GM12878 (cell line): ENCODE measurements around the gene COQ8B. TPM values are rescaled to one million over a fixed set of nuclear protein-coding genes. Genes with fewer than 3 reads are reported as not detected.

Source experiments
- ATAC-seq: fragments of 200-7000 bp; cut with Tn5 transposase; 3 replicates; pipeline ENCODE4 v1.9.1; 2020; ENCODE audit warnings: mild to moderate bottlenecking, moderate library complexity
- BruUV-seq: library from RNA; stranded (reverse); fragments of 400-500 nt; replicated peaks from 2 replicates; lab custom pipeline; 2021; lab: Mats Ljungman, UMichigan
- CTCF ChIA-PET: fragments of 300-600 bp; sonication (Branson Sonifier 250); formaldehyde crosslinking; extraction: SDS; loops from one replicate; lab custom pipeline; 2021; ENCODE audit warnings: inconsistent platforms; lab: Yijun Ruan, JAX
- POLR2A ChIA-PET: fragments of 350-600 bp; formaldehyde crosslinking; extraction: SDS; loops from one replicate; lab custom pipeline; 2021; ENCODE audit warnings: inconsistent platforms; lab: Charles Lee
- RAD21 ChIA-PET: fragments of 300-600 bp; sonication (Branson Sonifier 250); formaldehyde crosslinking; loops from one replicate; lab custom pipeline; 2023; ENCODE audit warnings: antibody characterized with exemption; ENCODE audit not compliant: unreplicated experiment; lab: Charles Lee
- SMC1A ChIA-PET: fragments of 300-600 bp; sonication (Branson Sonifier 250); formaldehyde crosslinking; loops from one replicate; lab custom pipeline; 2023; ENCODE audit not compliant: unreplicated experiment, uncharacterized antibody; lab: Charles Lee
- DNase-seq: peaks from one replicate; pipeline ENCODE4 v3.0.0-alpha.2; 2011; ENCODE audit warnings: low read depth, low spot score
- FAIRE-seq: peaks from 3 replicates; lab custom pipeline; 2011; peaks lifted over from hg19 to GRCh38; lab: Jason Lieb, UNC
- H2AFZ ChIP-seq: 2 replicates; pipeline ENCODE4 v1.6.0; 2011; ENCODE audit warnings: low read depth, low read length, control low read depth; ENCODE audit not compliant: control insufficient read depth
- H3K27ac ChIP-seq: 2 replicates; pipeline ENCODE4 v1.5.1; 2011; ENCODE audit warnings: control low read depth; ENCODE audit not compliant: control insufficient read depth, insufficient read depth
- H3K27me3 ChIP-seq, 2 experiments: replicated peaks in 1 of 2; 2 replicates each; pipeline versions ENCODE4 v1.6.0 to v1.6.1; 2011; ENCODE audit warnings: low read length in 1 of 2; ENCODE audit not compliant: control insufficient read depth in 2 of 2, insufficient read depth in 2 of 2
- H3K36me3 ChIP-seq, 2 experiments: 2 replicates each; pipeline ENCODE4 v1.5.1; 2011; ENCODE audit warnings: low read length in 1 of 2; ENCODE audit not compliant: control insufficient read depth in 2 of 2, insufficient read depth in 2 of 2
- H3K4me1 ChIP-seq: 2 replicates; pipeline ENCODE4 v1.6.1; 2011; ENCODE audit warnings: mild to moderate bottlenecking, low read length, moderate library complexity, mixed read lengths; ENCODE audit not compliant: control insufficient read depth, insufficient read depth
- H3K4me2 ChIP-seq: 2 replicates; pipeline ENCODE4 v1.6.0; 2011; ENCODE audit warnings: control low read depth; ENCODE audit not compliant: control insufficient read depth, insufficient read depth
- H3K4me3 ChIP-seq: fragments of 200-600 bp; sonication (generic); 2 replicates; pipeline ENCODE4 v1.5.1; 2016
- H3K79me2 ChIP-seq: 2 replicates; pipeline ENCODE4 v1.6.0; 2011; ENCODE audit warnings: low read length; ENCODE audit not compliant: control insufficient read depth, insufficient read depth
- H3K9ac ChIP-seq: 2 replicates; pipeline ENCODE4 v1.8.0; 2011; ENCODE audit warnings: low read length, control low read depth, mixed read lengths; ENCODE audit not compliant: control insufficient read depth, insufficient read depth
- H3K9me3 ChIP-seq: replicated peaks from 3 replicates; pipeline ENCODE4 v1.5.1; 2011; ENCODE audit warnings: mild to moderate bottlenecking, low read length; ENCODE audit not compliant: control insufficient read depth, insufficient read depth
- H4K20me1 ChIP-seq: 2 replicates; pipeline ENCODE4 v1.6.0; 2011; ENCODE audit not compliant: control insufficient read depth, insufficient read depth
- CHD4 ChIP-seq: fragments of 200-600 bp; sonication (generic); IDR thresholded peaks from 2 replicates; pipeline ENCODE4 v1.6.1; 2016; ENCODE audit warnings: mild to moderate bottlenecking
- CREB1 ChIP-seq: IDR thresholded peaks from 2 replicates; pipeline ENCODE4 v1.6.1; 2012; ENCODE audit warnings: low read depth, mild to moderate bottlenecking, inconsistent platforms
- EED ChIP-seq: sonication (generic); IDR thresholded peaks from 2 replicates; pipeline ENCODE4 v1.6.1; 2016; ENCODE audit warnings: antibody characterized with exemption, low read depth
- GATAD2B ChIP-seq: fragments of 450-650 bp; conservative IDR thresholded peaks from 2 replicates; pipeline ENCODE4 v1.6.1; 2017; ENCODE audit warnings: low read depth, mild to moderate bottlenecking, moderate library complexity
- MEF2B ChIP-seq: fragments of 450-650 bp; IDR thresholded peaks from 2 replicates; pipeline ENCODE4 v1.6.1; 2018; ENCODE audit warnings: mild to moderate bottlenecking, moderate library complexity; ENCODE audit not compliant: partially characterized antibody, poor library complexity, severe bottlenecking
- PAX8 ChIP-seq: fragments of 450-650 bp; IDR thresholded peaks from 2 replicates; pipeline ENCODE4 v1.6.1; 2017; ENCODE audit warnings: mild to moderate bottlenecking, moderate library complexity
- RAD21 ChIP-seq: IDR thresholded peaks from 2 replicates; pipeline ENCODE4 v1.6.1; 2011; ENCODE audit warnings: mild to moderate bottlenecking, low read depth, low read length, moderate library complexity; ENCODE audit not compliant: insufficient read depth
- SRF ChIP-seq, 2 experiments: IDR thresholded peaks; 2 replicates each; pipeline ENCODE4 v1.6.1; 2011; ENCODE audit warnings: low read depth in 2 of 2, low read length in 2 of 2, mild to moderate bottlenecking in 1 of 2, moderate library complexity in 1 of 2
- TCF3 ChIP-seq: IDR thresholded peaks from 2 replicates; pipeline ENCODE4 v1.6.1; 2012; ENCODE audit warnings: low read depth, mild to moderate bottlenecking, low read length, borderline replicate concordance; ENCODE audit not compliant: insufficient read depth
- WGBS: methylation state at CpG from one replicate; pipeline ENCODE4 v1.1.6; 2016; ENCODE audit warnings: low lambda C conversion rate; ENCODE audit not compliant: insufficient replicate concordance, insufficient coverage; ENCODE audit errors: missing lambda C conversion rate; 5-methylcytosine and 5-hydroxymethylcytosine counted together
- in situ Hi-C: fragments of 300-500 bp; cut with MboI; formaldehyde crosslinking; loops from 9 replicates; pipeline ENCODE4 v1.14.3; 2018; ENCODE audit warnings: mixed read lengths
- intact Hi-C: fragments of 100-400 bp; cut with micrococcal nuclease; formaldehyde crosslinking; loops from one replicate; pipeline ENCODE4 v1.14.2; 2022; ENCODE audit not compliant: unreplicated experiment
- polyA plus RNA-seq, 11 experiments: library from polyadenylated mRNA; depleted of rRNA in 4 of 11; unstranded in 6 of 11; stranded (reverse) in 5 of 11; fragments of >200 nt; fragmentation: Nextera tagmentation in 4 of 11; fragmentation: Illumina TruSeq in 1 of 11; extraction: Ambion mirVana in 4 of 11; extraction: Trizol in 1 of 11; gene quantifications; 1 replicate in 1 of 11; 2 replicates in 10 of 11; pipeline versions ENCODE4 v1.2.1 to v1.2.3, GENCODE V29; 2011 to 2016; ENCODE audit warnings: inconsistent platforms in 2 of 11, missing spikeins in 2 of 11, low read depth in 1 of 11
- total RNA-seq, 4 experiments: library from RNA; depleted of rRNA in 3 of 4; stranded (reverse); fragments of >200 nt in 3 of 4; fragmentation: Illumina TruSeq in 1 of 4; extraction: Trizol in 1 of 4; gene quantifications; 2 replicates each; pipeline versions ENCODE4 v1.2.1 to v1.2.3, GENCODE V29; 2013 to 2021
- TF ChIP-seq, protein P1 (sequence below): fragments of 450-650 bp; IDR thresholded peaks from 2 replicates; pipeline ENCODE4 v1.6.1; 2017; ENCODE audit warnings: mild to moderate bottlenecking, low read depth, inconsistent platforms; ENCODE audit not compliant: poor library complexity, severe bottlenecking
- TF ChIP-seq, protein P2 (sequence below): fragments of 450-650 bp; conservative IDR thresholded peaks from 2 replicates; pipeline ENCODE4 v1.6.1; 2017; ENCODE audit warnings: mild to moderate bottlenecking, moderate library complexity
- TF ChIP-seq, protein P3 (sequence below): fragments of 450-650 bp; formaldehyde crosslinking; IDR thresholded peaks from 2 replicates; pipeline ENCODE4 v1.5.0; 2022; ENCODE audit warnings: mild to moderate bottlenecking, missing genetic modification characterization
- TF ChIP-seq, protein P4 (sequence below): fragments of 450-650 bp; IDR thresholded peaks from 2 replicates; pipeline ENCODE4 v1.6.1; 2016; ENCODE audit warnings: mild to moderate bottlenecking

Gene COQ8B
- total and polyA plus RNA-seq, 10 of the 15 experiments (the other 5 are each of a cell fraction or from before 2014, with no cell fraction given): 0.39 to 37.1 (median 16.8) TPM

DNA sequence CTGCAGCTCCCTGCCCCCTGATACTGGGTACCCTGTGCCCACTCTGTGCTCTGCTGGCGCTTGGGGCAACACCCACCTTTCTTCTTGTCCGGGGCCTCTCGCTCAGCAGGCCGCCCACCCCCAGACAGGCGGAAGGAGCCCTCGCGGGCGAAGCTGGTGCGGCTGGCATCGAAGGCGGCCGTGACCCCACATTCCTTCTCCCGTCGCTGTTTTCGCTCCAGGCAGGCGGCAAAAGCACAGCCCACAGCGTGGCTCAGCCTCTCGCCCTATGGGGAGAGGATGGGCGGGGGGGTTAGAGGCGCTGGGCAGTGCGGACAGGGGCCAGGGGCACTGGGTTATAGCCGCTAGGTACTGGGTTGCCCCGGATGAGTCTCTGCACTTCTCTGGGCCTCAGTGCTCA, 39.5 kb downstream of the COQ8B start:
- in situ Hi-C loops: no loop called here
- POLR2A ChIA-PET: no interaction called here
- 98% methylated on average over 20 of the region's 23 CpGs for WGBS

More for the DNA sequence above, 39.5 kb downstream of the COQ8B start:
- no peaks in the 10 kb centered on the region for H3K79me2 ChIP-seq
- no peak overlapping the region for H3K27ac ChIP-seq
- TF ChIP-seq, protein P1, sequence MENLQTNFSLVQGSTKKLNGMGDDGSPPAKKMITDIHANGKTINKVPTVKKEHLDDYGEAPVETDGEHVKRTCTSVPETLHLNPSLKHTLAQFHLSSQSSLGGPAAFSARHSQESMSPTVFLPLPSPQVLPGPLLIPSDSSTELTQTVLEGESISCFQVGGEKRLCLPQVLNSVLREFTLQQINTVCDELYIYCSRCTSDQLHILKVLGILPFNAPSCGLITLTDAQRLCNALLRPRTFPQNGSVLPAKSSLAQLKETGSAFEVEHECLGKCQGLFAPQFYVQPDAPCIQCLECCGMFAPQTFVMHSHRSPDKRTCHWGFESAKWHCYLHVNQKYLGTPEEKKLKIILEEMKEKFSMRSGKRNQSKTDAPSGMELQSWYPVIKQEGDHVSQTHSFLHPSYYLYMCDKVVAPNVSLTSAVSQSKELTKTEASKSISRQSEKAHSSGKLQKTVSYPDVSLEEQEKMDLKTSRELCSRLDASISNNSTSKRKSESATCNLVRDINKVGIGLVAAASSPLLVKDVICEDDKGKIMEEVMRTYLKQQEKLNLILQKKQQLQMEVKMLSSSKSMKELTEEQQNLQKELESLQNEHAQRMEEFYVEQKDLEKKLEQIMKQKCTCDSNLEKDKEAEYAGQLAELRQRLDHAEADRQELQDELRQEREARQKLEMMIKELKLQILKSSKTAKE: no peak
- TF ChIP-seq, protein P2, sequence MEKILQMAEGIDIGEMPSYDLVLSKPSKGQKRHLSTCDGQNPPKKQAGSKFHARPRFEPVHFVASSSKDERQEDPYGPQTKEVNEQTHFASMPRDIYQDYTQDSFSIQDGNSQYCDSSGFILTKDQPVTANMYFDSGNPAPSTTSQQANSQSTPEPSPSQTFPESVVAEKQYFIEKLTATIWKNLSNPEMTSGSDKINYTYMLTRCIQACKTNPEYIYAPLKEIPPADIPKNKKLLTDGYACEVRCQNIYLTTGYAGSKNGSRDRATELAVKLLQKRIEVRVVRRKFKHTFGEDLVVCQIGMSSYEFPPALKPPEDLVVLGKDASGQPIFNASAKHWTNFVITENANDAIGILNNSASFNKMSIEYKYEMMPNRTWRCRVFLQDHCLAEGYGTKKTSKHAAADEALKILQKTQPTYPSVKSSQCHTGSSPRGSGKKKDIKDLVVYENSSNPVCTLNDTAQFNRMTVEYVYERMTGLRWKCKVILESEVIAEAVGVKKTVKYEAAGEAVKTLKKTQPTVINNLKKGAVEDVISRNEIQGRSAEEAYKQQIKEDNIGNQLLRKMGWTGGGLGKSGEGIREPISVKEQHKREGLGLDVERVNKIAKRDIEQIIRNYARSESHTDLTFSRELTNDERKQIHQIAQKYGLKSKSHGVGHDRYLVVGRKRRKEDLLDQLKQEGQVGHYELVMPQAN: no peak
- TF ChIP-seq CREB1 (no peak), MEF2B (no peak), RAD21 (no peak), PAX8 (no peak), TCF3 (no peak), CHD4 (no peak), GATAD2B (no peak), EED (no peak), SRF (IDR thresholded peaks at IDR 0.05; ENCODE audit: low read depth in 2 of 2, low read length in 2 of 2) (no peak)
- TF ChIP-seq, protein P3, sequence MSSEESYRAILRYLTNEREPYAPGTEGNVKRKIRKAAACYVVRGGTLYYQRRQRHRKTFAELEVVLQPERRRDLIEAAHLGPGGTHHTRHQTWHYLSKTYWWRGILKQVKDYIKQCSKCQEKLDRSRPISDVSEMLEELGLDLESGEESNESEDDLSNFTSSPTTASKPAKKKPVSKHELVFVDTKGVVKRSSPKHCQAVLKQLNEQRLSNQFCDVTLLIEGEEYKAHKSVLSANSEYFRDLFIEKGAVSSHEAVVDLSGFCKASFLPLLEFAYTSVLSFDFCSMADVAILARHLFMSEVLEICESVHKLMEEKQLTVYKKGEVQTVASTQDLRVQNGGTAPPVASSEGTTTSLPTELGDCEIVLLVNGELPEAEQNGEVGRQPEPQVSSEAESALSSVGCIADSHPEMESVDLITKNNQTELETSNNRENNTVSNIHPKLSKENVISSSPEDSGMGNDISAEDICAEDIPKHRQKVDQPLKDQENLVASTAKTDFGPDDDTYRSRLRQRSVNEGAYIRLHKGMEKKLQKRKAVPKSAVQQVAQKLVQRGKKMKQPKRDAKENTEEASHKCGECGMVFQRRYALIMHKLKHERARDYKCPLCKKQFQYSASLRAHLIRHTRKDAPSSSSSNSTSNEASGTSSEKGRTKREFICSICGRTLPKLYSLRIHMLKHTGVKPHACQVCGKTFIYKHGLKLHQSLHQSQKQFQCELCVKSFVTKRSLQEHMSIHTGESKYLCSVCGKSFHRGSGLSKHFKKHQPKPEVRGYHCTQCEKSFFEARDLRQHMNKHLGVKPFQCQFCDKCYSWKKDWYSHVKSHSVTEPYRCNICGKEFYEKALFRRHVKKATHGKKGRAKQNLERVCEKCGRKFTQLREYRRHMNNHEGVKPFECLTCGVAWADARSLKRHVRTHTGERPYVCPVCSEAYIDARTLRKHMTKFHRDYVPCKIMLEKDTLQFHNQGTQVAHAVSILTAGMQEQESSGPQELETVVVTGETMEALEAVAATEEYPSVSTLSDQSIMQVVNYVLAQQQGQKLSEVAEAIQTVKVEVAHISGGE: no peak
- TF ChIP-seq, protein P4, sequence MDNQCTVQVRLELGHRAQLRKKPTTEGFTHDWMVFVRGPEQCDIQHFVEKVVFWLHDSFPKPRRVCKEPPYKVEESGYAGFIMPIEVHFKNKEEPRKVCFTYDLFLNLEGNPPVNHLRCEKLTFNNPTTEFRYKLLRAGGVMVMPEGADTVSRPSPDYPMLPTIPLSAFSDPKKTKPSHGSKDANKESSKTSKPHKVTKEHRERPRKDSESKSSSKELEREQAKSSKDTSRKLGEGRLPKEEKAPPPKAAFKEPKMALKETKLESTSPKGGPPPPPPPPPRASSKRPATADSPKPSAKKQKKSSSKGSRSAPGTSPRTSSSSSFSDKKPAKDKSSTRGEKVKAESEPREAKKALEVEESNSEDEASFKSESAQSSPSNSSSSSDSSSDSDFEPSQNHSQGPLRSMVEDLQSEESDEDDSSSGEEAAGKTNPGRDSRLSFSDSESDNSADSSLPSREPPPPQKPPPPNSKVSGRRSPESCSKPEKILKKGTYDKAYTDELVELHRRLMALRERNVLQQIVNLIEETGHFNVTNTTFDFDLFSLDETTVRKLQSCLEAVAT: no peak
- no peaks in the 10 kb centered on the region for H3K27me3 ChIP-seq
- H3K4me3 ChIP-seq: no peak overlapping the region
- ATAC-seq: no peak
- H3K4me1 ChIP-seq: no peaks in the 10 kb centered on the region
- no peaks in the 10 kb centered on the region for H3K9me3 ChIP-seq
- SMC1A ChIA-PET: no interaction called here
- H3K36me3 ChIP-seq: no peaks in the 10 kb centered on the region; a peak in 1 of 4 replicates
- no peak overlapping the region for H2AFZ ChIP-seq
- CTCF ChIA-PET: no interaction called here
- no peak overlapping the region for H3K4me2 ChIP-seq
- no peak for DNase-seq
- intact Hi-C loops: no loop called here
- RAD21 ChIA-PET: no interaction called here
- FAIRE-seq: no peak
- no peaks in the 10 kb centered on the region for H4K20me1 ChIP-seq
- H3K9ac ChIP-seq: no peak overlapping the region
- no TSS peak for BruUV-seq
